ENCODE results near the gene TBC1D1. TPM values are rescaled to one million over a fixed set of nuclear protein-coding genes. Genes with fewer than 3 reads are reported as not detected.

Gene TBC1D1
- total RNA-seq, result 112 and 116 TPM in 2 replicates
- 62.9 and 63.5 TPM in 2 replicates for polyA plus RNA-seq
- 65.9 and 72.9 TPM in 2 replicates for polyA plus RNA-seq (2011; cell fraction: cytosol; rRNA removed)
- 44.8 and 49.8 TPM in 2 replicates for polyA plus RNA-seq (2011; cell fraction: nucleus; rRNA removed)
- 95.1 and 128 TPM in 2 replicates for polyA plus RNA-seq (2012)
- 85.6 and 104 TPM in 2 replicates for polyA minus RNA-seq
- polyA minus RNA-seq (2011; cell fraction: cytosol; rRNA and poly(A)+ RNA removed), result 16.6 TPM
- 45.2 and 46.1 TPM in 2 replicates for polyA minus RNA-seq (2011; cell fraction: nucleus; rRNA and poly(A)+ RNA removed)
- Bru-seq, nascent RNA, result percentile 69 among the genes with signal in this experiment
- BruChase-seq, experiment 1, labeled RNA remaining after a 6-hour chase, result percentile 62 among the genes with signal in this experiment
- percentile 58 among the genes with signal in this experiment for BruChase-seq, experiment 2, labeled RNA remaining after a 2-hour chase
- long read RNA-seq, partial matches to known transcripts, result 63 of 133 reads
- long read RNA-seq, other reads (novel, unspliced or antisense), result 69 of 133 reads

GRCh38 chr4:37890801-37891259, at the start of gene TBC1D1:
Gene TBC1D1 (plus strand): TSS chr4:37891084. CDS start chr4:37902096, 11,012 bp downstream.
- peak within 1 kb of the TSS; percentile 82 for H3K4me2 ChIP-seq (ENCODE audit: insufficient read depth, low read length)
- TF ChIP-seq POLR2AphosphoS5 (IDR thresholded peaks at IDR 0.05; ENCODE audit: insufficient read depth, low read depth, low read length) (no peak), POLR2A (IDR thresholded peaks at IDR 0.05; ENCODE audit: low read depth, low read length) (no peak), GATA2 (IDR thresholded peaks at IDR 0.05; ENCODE audit: insufficient read depth, insufficient read length, low read depth, low read length) (no peak), FOS (IDR thresholded peaks at IDR 0.05; ENCODE audit: borderline replicate concordance, insufficient read depth, low read length) (no peak), EZH2 (IDR thresholded peaks at IDR 0.05; ENCODE audit: borderline replicate concordance, low read depth, low read length, severe bottlenecking) (peak; percentile 23), MAX (IDR thresholded peaks at IDR 0.05; ENCODE audit: insufficient read depth, insufficient read length) (no peak), JUN (IDR thresholded peaks at IDR 0.05; ENCODE audit: borderline replicate concordance, insufficient read depth, insufficient read length, low read depth) (no peak), MYC (IDR thresholded peaks at IDR 0.05; ENCODE audit: low read depth, low read length) (no peak)
- H3K9me1 ChIP-seq (replicated peaks; ENCODE audit: control insufficient read depth, extremely low read depth, insufficient read depth, low read length), result no peaks in the 10 kb centered on the region
- BruUV-seq (replicated peaks), result no TSS peak
- dilution Hi-C loops (cut with MboI; ENCODE audit: extremely low pct_ligation_motif_present, low sequenced_read_pairs), result no loop called here
- peak within 1 kb of the TSS; percentile 44 to 64 (median 48) for H3K4me3 ChIP-seq (replicated peaks in 1 of 3; ENCODE audit: insufficient read depth in 1 of 3, low read depth in 1 of 3, low read length in 3 of 3)
- H3K79me2 ChIP-seq (ENCODE audit: control insufficient read depth, insufficient read depth, low read length), result no peaks in the 10 kb centered on the region
- H3K27ac ChIP-seq (ENCODE audit: insufficient read depth, low read depth, low read length), result no peak within 1 kb of the TSS
- DNase-seq (ENCODE audit: low read depth, low spot score), result no peak
- FAIRE-seq, result no peak
- peak within 1 kb of the TSS; percentile 78 for H2AFZ ChIP-seq (ENCODE audit: low read depth, low read length)
- intact Hi-C loops (cut with micrococcal nuclease), result loop anchor here (1.0 to 5.0 kb wide), 4 partner anchors 64 to 144 kb away; partner anchors contain the start of gene PGM2
- H3K9me3 ChIP-seq (replicated peaks; ENCODE audit: control insufficient read depth, insufficient read depth, low read length), result no peaks in the 10 kb centered on the region
- peaks cover 29 to 30% of the 10 kb centered on the region in 2 experiments for H3K27me3 ChIP-seq (ENCODE audit: control insufficient read depth in 2 of 2, insufficient read depth in 2 of 2, low read length in 2 of 2)
- H3K36me3 ChIP-seq (ENCODE audit: control insufficient read depth in 2 of 2, extremely low read depth in 1 of 2, insufficient read depth in 2 of 2, low read length in 2 of 2), result no peaks in the 10 kb centered on the region
- POLR2A ChIA-PET, result no interaction called here
- peaks cover 7% of the 10 kb centered on the region for H3K4me1 ChIP-seq (ENCODE audit: control insufficient read depth, extremely low read depth, insufficient read depth, low read length)
- H3K9ac ChIP-seq (replicated peaks; ENCODE audit: extremely low read depth, insufficient read depth, low read length), result no peak within 1 kb of the TSS
- CTCF ChIA-PET, result interaction anchor here (1.6 kb wide), 2 partner anchors 65 to 145 kb away, joined by 3 to 9 read pairs; no protein-coding TSS in a partner anchor
- no peaks in the 10 kb centered on the region for H4K20me1 ChIP-seq (replicated peaks; ENCODE audit: control insufficient read depth, extremely low read depth, insufficient read depth, low read length)

Data from endothelial cell of umbilical vein (primary cell).